ENCODE results near the gene RGS6.

GRCh38 chr14:72457641-72458040 is 525.4 kb downstream of the RGS6 start:
- TF ChIP-seq CTCF (IDR thresholded peaks at IDR 0.05; ENCODE audit: low read length) (no peak), EZH2 (IDR thresholded peaks at IDR 0.05; ENCODE audit: borderline replicate concordance, low read length) (no peak)

Data from OCI-LY1 (cell line).